Gastroesophageal sphincter (tissue), 4 donors: Measurements from ENCODE around the gene ADGB. TPM values are rescaled to one million over a fixed set of nuclear protein-coding genes. Genes with fewer than 3 reads are reported as not detected.
"Not testable (repeated sequence)": the region's sequence is repeated elsewhere in the genome, so short reads cannot be mapped to it uniquely, and the experiment has no call there.

Experiments used
- ATAC-seq: fragments of 150-250 bp; one replicate; pipeline ENCODE4 v1.9.1; 2016; ENCODE audit warnings: mild to moderate bottlenecking, moderate library complexity
- H3K27ac ChIP-seq, 4 donors: fragments of 200-600 bp; sonication (generic) in 3 of 4; 1 replicate in 3 of 4; 2 replicates in 1 of 4; pipeline ENCODE4 v1.5.1; 2016 to 2019
- H3K27me3 ChIP-seq: fragments of 200-600 bp; sonication (generic); one replicate; pipeline ENCODE4 v1.5.1; 2019
- H3K36me3 ChIP-seq, 2 donors: fragments of 200-600 bp; sonication (generic); one replicate each; pipeline ENCODE4 v1.5.1; 2019; ENCODE audit warnings: control low read depth in 1 of 2
- H3K4me1 ChIP-seq, 3 donors: fragments of 200-600 bp; sonication (generic); 1 replicate in 2 of 3; 2 replicates in 1 of 3; pipeline ENCODE4 v1.5.1; 2016 to 2019; ENCODE audit warnings: control low read depth in 2 of 3
- H3K4me3 ChIP-seq, 2 donors: fragments of 200-600 bp; sonication (generic); one replicate each; pipeline ENCODE4 v1.5.1; 2019; ENCODE audit warnings: mild to moderate bottlenecking in 1 of 2, moderate library complexity in 1 of 2
- H3K9me3 ChIP-seq, 3 donors: fragments of 200-600 bp; sonication (generic); one replicate each; pipeline ENCODE4 v1.5.1; 2017 to 2019; ENCODE audit warnings: control low read depth in 2 of 3
- CTCF ChIP-seq, 4 experiments: fragments of 200-600 bp in 2 of 4; fragments of 450-650 bp in 2 of 4; sonication (generic) in 1 of 4; IDR thresholded peaks; one replicate each; pipeline ENCODE4 v1.5.1; 2017 to 2019; ENCODE audit warnings: antibody characterized with exemption in 4 of 4, mild to moderate bottlenecking in 2 of 4, moderate library complexity in 2 of 4
- EP300 ChIP-seq: sonication (generic); formaldehyde crosslinking; IDR thresholded peaks from one replicate; pipeline ENCODE4 v1.6.1; 2017; ENCODE audit warnings: antibody characterized with exemption, mild to moderate bottlenecking
- POLR2A ChIP-seq, 2 donors: fragments of 450-650 bp; IDR thresholded peaks; one replicate each; pipeline ENCODE4 v1.6.1; 2017; ENCODE audit warnings: antibody characterized with exemption in 2 of 2, mild to moderate bottlenecking in 2 of 2, moderate library complexity in 1 of 2
- POLR2AphosphoS5 ChIP-seq: sonication (generic); formaldehyde crosslinking; IDR thresholded peaks from one replicate; pipeline ENCODE4 v1.6.1; 2017; ENCODE audit warnings: antibody characterized with exemption
- WGBS, 2 donors: methylation state at CpG; one replicate each; pipeline ENCODE4 v1.1.5; 2018; ENCODE audit warnings: low coverage in 1 of 2; 5-methylcytosine and 5-hydroxymethylcytosine counted together
- total RNA-seq, 4 donors: library from RNA; depleted of rRNA; stranded (reverse); fragments of >200 nt; gene quantifications; one replicate each; pipeline ENCODE4 v1.1.0, GENCODE V29; 2016

The ADGB gene
- total RNA-seq, 4 donors from 2014 or later, result not detected

DNA sequence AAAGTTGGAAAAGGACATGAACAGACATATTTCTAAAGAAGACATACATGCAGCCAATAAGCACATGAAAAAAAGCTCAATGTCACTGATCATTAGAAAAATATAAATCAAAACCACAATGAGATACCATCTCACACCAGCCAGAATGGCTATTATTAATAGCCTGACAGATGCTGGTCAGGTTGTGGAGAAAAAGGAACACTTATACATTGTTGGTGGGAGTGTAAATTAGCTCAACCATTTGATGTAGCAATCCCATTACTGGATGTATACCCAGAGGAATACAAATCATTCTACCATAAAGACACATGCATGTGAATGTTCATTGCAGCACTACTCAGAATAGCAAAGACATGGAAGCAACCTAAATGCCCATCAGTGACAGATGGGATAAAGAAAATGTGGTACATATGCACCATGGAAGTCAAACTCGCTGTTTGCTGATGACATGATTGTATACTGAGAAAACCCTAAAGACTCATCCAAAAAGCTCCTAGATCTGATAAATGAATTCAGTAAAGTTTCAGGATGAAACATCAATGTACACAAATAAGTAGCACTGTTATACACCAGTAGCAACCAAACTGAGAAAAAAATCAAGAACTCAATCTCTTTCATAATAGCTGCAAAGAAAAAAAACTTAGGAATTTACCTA, 196.8 kb downstream of the ADGB start:
- Histone ChIP-seq H3K27ac (no peak overlapping the region), H3K36me3 (no peaks in the 10 kb centered on the region), H3K9me3 (peaks cover 0 to 25% (median 0%) of the 10 kb centered on the region in 3 donors), H3K4me1 (no peaks in the 10 kb centered on the region), H3K4me3 (no peak overlapping the region), H3K27me3 (no peaks in the 10 kb centered on the region)
- 75 to 100% methylated on average over 1 of the region's 1 CpG for WGBS, 2 donors
- TF ChIP-seq EP300 (no peak), CTCF (IDR thresholded peaks at IDR 0.05) (no peak), POLR2AphosphoS5 (no peak), POLR2A (IDR thresholded peaks at IDR 0.05) (no peak)
- ATAC-seq, result no peak

GRCh38 chr6:146803167-146803566, 204.4 kb downstream of the ADGB start:
- H3K27ac ChIP-seq, H3K9me3 ChIP-seq, H3K27me3 ChIP-seq, ATAC-seq, H3K4me1 ChIP-seq, H3K36me3 ChIP-seq, H3K4me3 ChIP-seq: not testable (repeated sequence)
- WGBS, 2 donors, result 68 to 80% methylated on average over 3 of the region's 3 CpGs

GRCh38 chr6:146803601-146804000, 204.8 kb downstream of the ADGB start:
- H3K4me1 ChIP-seq, result no peaks in the 10 kb centered on the region
- H3K9me3 ChIP-seq, result no peaks in the 10 kb centered on the region
- WGBS, 2 donors, result 41 to 84% methylated on average over 4 to 5 of the region's 22 CpGs
- H3K36me3 ChIP-seq, result no peaks in the 10 kb centered on the region
- no peak overlapping the region for H3K4me3 ChIP-seq
- H3K27ac ChIP-seq, result no peak overlapping the region
- no peaks in the 10 kb centered on the region for H3K27me3 ChIP-seq
- ATAC-seq, result no peak
- TF ChIP-seq CTCF (IDR thresholded peaks at IDR 0.05), result no peak
- no peak for TF ChIP-seq POLR2AphosphoS5
- TF ChIP-seq EP300, result no peak
- no peak for TF ChIP-seq POLR2A (IDR thresholded peaks at IDR 0.05)

- TF ChIP-seq POLR2A (IDR thresholded peaks at IDR 0.05) (no peak), EP300 (no peak), CTCF (IDR thresholded peaks at IDR 0.05) (no peak), POLR2AphosphoS5 (no peak)
- 63 to 80% methylated on average over 2 of the region's 2 CpGs for WGBS, 2 donors
- no peak for ATAC-seq
Measured at GRCh38 chr6:146805546-146806325, 207.0 kb downstream of the ADGB start.

DNA sequence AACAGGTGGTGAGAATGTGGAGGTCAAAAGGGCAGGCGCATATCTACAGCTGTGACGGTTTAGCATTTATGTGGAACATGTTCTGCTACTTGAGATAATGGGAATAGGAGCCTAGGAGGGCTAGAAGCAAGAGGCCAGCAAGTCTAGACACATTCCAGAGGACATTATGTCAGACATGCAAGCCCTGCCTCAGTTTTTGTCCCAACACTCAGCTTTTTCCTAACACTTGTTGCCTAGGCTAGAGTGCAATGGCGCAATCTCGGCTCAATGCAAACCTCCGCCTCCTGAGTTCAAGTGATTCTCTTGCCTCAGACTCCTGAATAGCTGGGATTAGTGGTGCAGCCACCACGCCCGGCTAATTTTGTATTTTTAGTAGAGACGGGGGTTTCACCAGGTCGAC, 210.2 kb downstream of the ADGB start:
- H3K9me3 ChIP-seq, H3K27ac ChIP-seq, H3K4me3 ChIP-seq, H3K27me3 ChIP-seq, H3K36me3 ChIP-seq, H3K4me1 ChIP-seq, ATAC-seq: not testable (repeated sequence)
- 93 to 96% methylated on average over 6 to 8 of the region's 9 CpGs for WGBS, 2 donors

More at GRCh38 chr6:146805546-146806325, 207.0 kb downstream of the ADGB start:
- Histone ChIP-seq H3K36me3 (no peaks in the 10 kb centered on the region), H3K9me3 (no peaks in the 10 kb centered on the region), H3K4me3 (no peak overlapping the region), H3K27me3 (no peaks in the 10 kb centered on the region), H3K4me1 (no peaks in the 10 kb centered on the region), H3K27ac (no peak overlapping the region)

GRCh38 chr6:146812811-146813321, 214.1 kb downstream of the ADGB start:
- not testable (repeated sequence) for ATAC-seq, H3K9me3 ChIP-seq
- 67 to 73% methylated on average over 6 of the region's 6 CpGs for WGBS, 2 donors

More at GRCh38 chr6:146812811-146813321, 214.1 kb downstream of the ADGB start:
- not testable (repeated sequence) for H3K4me3 ChIP-seq, H3K36me3 ChIP-seq, H3K4me1 ChIP-seq, H3K27me3 ChIP-seq, H3K27ac ChIP-seq
